ENCODE data around the gene USH2A. TPM values are rescaled to one million over a fixed set of nuclear protein-coding genes. Genes with fewer than 3 reads are reported as not detected.

The USH2A gene
- total RNA-seq, 4 donors from 2014 or later, result not detected

GRCh38 chr1:216111842-216112241, 311.4 kb downstream of the USH2A start:
- no peak for TF ChIP-seq CTCF (IDR thresholded peaks at IDR 0.05)
- DNase-seq (ENCODE audit: low spot score) (no peak), ATAC-seq (ENCODE audit: low FRiP score) (no peak)

GRCh38 chr1:216095400-216095799, 327.8 kb downstream of the USH2A start:
- no peak for TF ChIP-seq CTCF (IDR thresholded peaks at IDR 0.05)
- DNase-seq (ENCODE audit: low spot score) (no peak), ATAC-seq (ENCODE audit: low FRiP score) (no peak)

GRCh38 chr1:216090556-216090955, 332.7 kb downstream of the USH2A start:
- ATAC-seq (ENCODE audit: low FRiP score), result no peak
- TF ChIP-seq CTCF (IDR thresholded peaks at IDR 0.05), result no peak

GRCh38 chr1:216086678-216087077, 336.6 kb downstream of the USH2A start:
- ATAC-seq (ENCODE audit: low FRiP score) (no peak), DNase-seq (ENCODE audit: low spot score) (no peak)
- no peak for TF ChIP-seq CTCF (IDR thresholded peaks at IDR 0.05)

More at GRCh38 chr1:216090556-216090955, 332.7 kb downstream of the USH2A start:
- no peak for DNase-seq (ENCODE audit: low spot score)

- DNase-seq (ENCODE audit: low spot score), result no peak
- no peak for ATAC-seq (ENCODE audit: low FRiP score)
- no peak for TF ChIP-seq CTCF (IDR thresholded peaks at IDR 0.05)
Observed at GRCh38 chr1:216081445-216081844, 341.8 kb downstream of the USH2A start.

GRCh38 chr1:216076751-216077150, 346.5 kb downstream of the USH2A start:
- no peak for ATAC-seq (ENCODE audit: low FRiP score)
- no peak for TF ChIP-seq CTCF (IDR thresholded peaks at IDR 0.05)
- DNase-seq (ENCODE audit: low spot score), result no peak

GRCh38 chr1:216075339-216075738, 347.9 kb downstream of the USH2A start:
- DNase-seq (ENCODE audit: low spot score) (no peak), ATAC-seq (ENCODE audit: low FRiP score) (no peak)
- TF ChIP-seq CTCF (IDR thresholded peaks at IDR 0.05), result no peak
